Measurements from ENCODE around the gene AUNIP.

Gene AUNIP

GRCh38 chr1:25897754-25898153 lies 38.5 kb upstream of the AUNIP start:
- peaks cover 33% of the 10 kb centered on the region for H3K36me3 Mint-ChIP-seq (ENCODE audit: low read depth)
- DNase-seq (no peak), ATAC-seq (no peak)
- peaks cover 17% of the 10 kb centered on the region for H3K4me1 Mint-ChIP-seq
- no peaks in the 10 kb centered on the region for H3K27me3 Mint-ChIP-seq
- no peaks in the 10 kb centered on the region for H3K9me3 Mint-ChIP-seq
- no peak overlapping the region for H3K27ac Mint-ChIP-seq
- no peak overlapping the region for H3K4me3 Mint-ChIP-seq

GRCh38 chr1:25896266-25896665 lies 37.0 kb upstream of the AUNIP start:
- Mint-ChIP-seq H3K4me3 (no peak overlapping the region), H3K9me3 (no peaks in the 10 kb centered on the region), H3K4me1 (peaks cover 19% of the 10 kb centered on the region), H3K27me3 (no peaks in the 10 kb centered on the region), H3K27ac (no peak overlapping the region), H3K36me3 (ENCODE audit: low read depth) (peaks cover 20% of the 10 kb centered on the region)
- ATAC-seq (no peak), DNase-seq (no peak)

- Mint-ChIP-seq H3K9me3 (no peaks in the 10 kb centered on the region), H3K36me3 (ENCODE audit: low read depth) (peaks cover 13% of the 10 kb centered on the region), H3K4me3 (no peak overlapping the region), H3K27me3 (no peaks in the 10 kb centered on the region), H3K27ac (no peak overlapping the region), H3K4me1 (peaks cover 13% of the 10 kb centered on the region)
- ATAC-seq (peak; percentile 97), DNase-seq (peak; percentile 89)
Measured at GRCh38 chr1:25895365-25895990, 36.2 kb upstream of the AUNIP start.

GRCh38 chr1:25893116-25893515 lies 33.9 kb upstream of the AUNIP start:
- Mint-ChIP-seq H3K36me3 (ENCODE audit: low read depth) (peaks cover under 1% of the 10 kb centered on the region), H3K27ac (no peak overlapping the region), H3K27me3 (no peaks in the 10 kb centered on the region), H3K4me3 (no peak overlapping the region), H3K9me3 (no peaks in the 10 kb centered on the region), H3K4me1 (peaks cover 13% of the 10 kb centered on the region)
- ATAC-seq, result no peak
- no peak for DNase-seq

- no peaks in the 10 kb centered on the region for H3K27me3 Mint-ChIP-seq
- H3K9me3 Mint-ChIP-seq, result no peaks in the 10 kb centered on the region
- H3K4me1 Mint-ChIP-seq, result peaks cover 13% of the 10 kb centered on the region
- ATAC-seq (no peak), DNase-seq (no peak)
- no peak overlapping the region for H3K4me3 Mint-ChIP-seq
- H3K27ac Mint-ChIP-seq, result no peak overlapping the region
- H3K36me3 Mint-ChIP-seq (ENCODE audit: low read depth), result no peaks in the 10 kb centered on the region
Measured at GRCh38 chr1:25891606-25892005, 32.3 kb upstream of the AUNIP start.

- no peak for ATAC-seq
- H3K4me1 Mint-ChIP-seq, result peaks cover 8% of the 10 kb centered on the region
- H3K9me3 Mint-ChIP-seq, result no peaks in the 10 kb centered on the region
- DNase-seq, result no peak
- no peak overlapping the region for H3K4me3 Mint-ChIP-seq
- H3K36me3 Mint-ChIP-seq (ENCODE audit: low read depth), result no peaks in the 10 kb centered on the region
- H3K27ac Mint-ChIP-seq, result no peak overlapping the region
- no peaks in the 10 kb centered on the region for H3K27me3 Mint-ChIP-seq
Measured at GRCh38 chr1:25890239-25891034, 31.2 kb upstream of the AUNIP start.

GRCh38 chr1:25889470-25889869 lies 30.2 kb upstream of the AUNIP start:
- no peaks in the 10 kb centered on the region for H3K27me3 Mint-ChIP-seq
- no peaks in the 10 kb centered on the region for H3K9me3 Mint-ChIP-seq
- no peaks in the 10 kb centered on the region for H3K36me3 Mint-ChIP-seq (ENCODE audit: low read depth)
- no peak overlapping the region for H3K4me3 Mint-ChIP-seq
- no peak for ATAC-seq
- H3K4me1 Mint-ChIP-seq, result peaks cover 5% of the 10 kb centered on the region
- no peak overlapping the region for H3K27ac Mint-ChIP-seq
- no peak for DNase-seq

- H3K4me1 Mint-ChIP-seq, result peaks cover 5% of the 10 kb centered on the region
- H3K9me3 Mint-ChIP-seq, result no peaks in the 10 kb centered on the region
- no peak overlapping the region for H3K4me3 Mint-ChIP-seq
- no peak for ATAC-seq
- DNase-seq, result no peak
- no peaks in the 10 kb centered on the region for H3K36me3 Mint-ChIP-seq (ENCODE audit: low read depth)
- H3K27ac Mint-ChIP-seq, result no peak overlapping the region
- no peaks in the 10 kb centered on the region for H3K27me3 Mint-ChIP-seq
Measured at GRCh38 chr1:25888426-25888987, 29.2 kb upstream of the AUNIP start.

GRCh38 chr1:25885602-25886001 lies 26.3 kb upstream of the AUNIP start:
- H3K27ac Mint-ChIP-seq, result no peak overlapping the region
- no peak overlapping the region for H3K4me3 Mint-ChIP-seq
- H3K9me3 Mint-ChIP-seq, result no peaks in the 10 kb centered on the region
- no peak for ATAC-seq
- no peaks in the 10 kb centered on the region for H3K4me1 Mint-ChIP-seq
- DNase-seq, result no peak
- H3K36me3 Mint-ChIP-seq (ENCODE audit: low read depth), result no peaks in the 10 kb centered on the region
- no peaks in the 10 kb centered on the region for H3K27me3 Mint-ChIP-seq

GRCh38 chr1:25881266-25881665 lies 22.0 kb upstream of the AUNIP start:
- DNase-seq, result no peak
- Mint-ChIP-seq H3K4me3 (no peak overlapping the region), H3K4me1 (no peaks in the 10 kb centered on the region), H3K27ac (no peak overlapping the region), H3K9me3 (no peaks in the 10 kb centered on the region), H3K36me3 (ENCODE audit: low read depth) (no peaks in the 10 kb centered on the region), H3K27me3 (peaks cover 7% of the 10 kb centered on the region)
- ATAC-seq, result no peak

GRCh38 chr1:25880518-25880917 lies 21.3 kb upstream of the AUNIP start:
- peaks cover 10% of the 10 kb centered on the region for H3K27me3 Mint-ChIP-seq
- ATAC-seq, result no peak
- H3K36me3 Mint-ChIP-seq (ENCODE audit: low read depth), result no peaks in the 10 kb centered on the region
- no peak for DNase-seq
- H3K27ac Mint-ChIP-seq, result no peak overlapping the region
- H3K4me1 Mint-ChIP-seq, result peaks cover 2% of the 10 kb centered on the region
- H3K4me3 Mint-ChIP-seq, result no peak overlapping the region
- no peaks in the 10 kb centered on the region for H3K9me3 Mint-ChIP-seq

- no peaks in the 10 kb centered on the region for H3K9me3 Mint-ChIP-seq
- H3K4me1 Mint-ChIP-seq, result peaks cover 6% of the 10 kb centered on the region
- H3K4me3 Mint-ChIP-seq, result no peak overlapping the region
- DNase-seq (no peak), ATAC-seq (no peak)
- H3K27me3 Mint-ChIP-seq, result peaks cover 10% of the 10 kb centered on the region
- no peak overlapping the region for H3K27ac Mint-ChIP-seq
- no peaks in the 10 kb centered on the region for H3K36me3 Mint-ChIP-seq (ENCODE audit: low read depth)
Measured at GRCh38 chr1:25879675-25880074, 20.4 kb upstream of the AUNIP start.

GRCh38 chr1:25878690-25879089 lies 19.4 kb upstream of the AUNIP start:
- no peak for DNase-seq
- ATAC-seq, result no peak
- no peaks in the 10 kb centered on the region for H3K9me3 Mint-ChIP-seq

GRCh38 chr1:25877155-25877554 lies 17.9 kb upstream of the AUNIP start:
- no peaks in the 10 kb centered on the region for H3K36me3 Mint-ChIP-seq (ENCODE audit: low read depth)
- peaks cover 13% of the 10 kb centered on the region for H3K4me1 Mint-ChIP-seq

More at GRCh38 chr1:25878690-25879089, 19.4 kb upstream of the AUNIP start:
- Mint-ChIP-seq H3K27ac (no peak overlapping the region), H3K27me3 (peaks cover 10% of the 10 kb centered on the region), H3K36me3 (ENCODE audit: low read depth) (no peaks in the 10 kb centered on the region), H3K4me3 (no peak overlapping the region), H3K4me1 (peaks cover 8% of the 10 kb centered on the region)

GRCh38 chr1:25876693-25877077 lies 17.4 kb upstream of the AUNIP start:
- Mint-ChIP-seq H3K27me3 (peaks cover 10% of the 10 kb centered on the region), H3K4me3 (peak overlapping the region; percentile 11), H3K4me1 (peaks cover 13% of the 10 kb centered on the region), H3K27ac (peak overlapping the region; percentile 11), H3K9me3 (no peaks in the 10 kb centered on the region), H3K36me3 (ENCODE audit: low read depth) (no peaks in the 10 kb centered on the region)
- DNase-seq, result no peak
- ATAC-seq, result no peak

More at GRCh38 chr1:25877155-25877554, 17.9 kb upstream of the AUNIP start:
- Mint-ChIP-seq H3K4me3 (no peak overlapping the region), H3K27ac (no peak overlapping the region), H3K9me3 (no peaks in the 10 kb centered on the region), H3K27me3 (peaks cover 10% of the 10 kb centered on the region)
- DNase-seq (no peak), ATAC-seq (no peak)

Data from activated naive CD8-positive, alpha-beta T cell treated with anti-CD3 and anti-CD28 coated beads, Interleukin-2, amount 50 U/mL, for 24 hours (primary cell).